ENCODE data around the gene TMEM170B. TPM values are rescaled to one million over a fixed set of nuclear protein-coding genes. Genes with fewer than 3 reads are reported as not detected.

Gene TMEM170B
- total RNA-seq, 1 donor from 2014 or later: 19.3 TPM

GRCh38 chr6:11500008-11500407 lies 37.5 kb upstream of the TMEM170B start:
- H3K27ac Mint-ChIP-seq (ENCODE audit: unreplicated experiment): no peak overlapping the region

GRCh38 chr6:11509471-11509870 lies 28.1 kb upstream of the TMEM170B start:
- H3K9me3 Mint-ChIP-seq: peaks cover 6% of the 10 kb centered on the region
- H3K27me3 Mint-ChIP-seq (ENCODE audit: low read depth): no peaks in the 10 kb centered on the region
- no peak overlapping the region for H3K27ac Mint-ChIP-seq (ENCODE audit: unreplicated experiment)
- no peak overlapping the region for H3K4me3 Mint-ChIP-seq
- H3K4me1 Mint-ChIP-seq: no peaks in the 10 kb centered on the region
- no peaks in the 10 kb centered on the region for H3K36me3 Mint-ChIP-seq (ENCODE audit: low read depth)
- no peak for TF ChIP-seq CTCF (conservative IDR thresholded peaks at IDR 0.05)
- DNase-seq (ENCODE audit: low read depth, low spot score): no peak

More at GRCh38 chr6:11500008-11500407, 37.5 kb upstream of the TMEM170B start:
- DNase-seq (ENCODE audit: low read depth, low spot score): no peak
- Mint-ChIP-seq H3K9me3 (peaks cover 3% of the 10 kb centered on the region), H3K27me3 (ENCODE audit: low read depth) (no peaks in the 10 kb centered on the region), H3K36me3 (ENCODE audit: low read depth) (no peaks in the 10 kb centered on the region), H3K4me3 (no peak overlapping the region), H3K4me1 (peaks cover 16% of the 10 kb centered on the region)
- TF ChIP-seq CTCF (conservative IDR thresholded peaks at IDR 0.05): no peak

- no peak for TF ChIP-seq CTCF (conservative IDR thresholded peaks at IDR 0.05)
- Mint-ChIP-seq H3K36me3 (ENCODE audit: low read depth) (peaks cover 4% of the 10 kb centered on the region), H3K27ac (ENCODE audit: unreplicated experiment) (no peak overlapping the region), H3K9me3 (peaks cover 10% of the 10 kb centered on the region), H3K4me1 (no peaks in the 10 kb centered on the region), H3K27me3 (ENCODE audit: low read depth) (no peaks in the 10 kb centered on the region), H3K4me3 (no peak overlapping the region)
- DNase-seq (ENCODE audit: low read depth, low spot score): no peak
Measured at GRCh38 chr6:11514672-11515071, 22.9 kb upstream of the TMEM170B start.

- DNase-seq (ENCODE audit: low read depth, low spot score): no peak
- Mint-ChIP-seq H3K9me3 (peaks cover 9% of the 10 kb centered on the region), H3K36me3 (ENCODE audit: low read depth) (peaks cover 4% of the 10 kb centered on the region), H3K27me3 (ENCODE audit: low read depth) (no peaks in the 10 kb centered on the region), H3K4me1 (no peaks in the 10 kb centered on the region), H3K27ac (ENCODE audit: unreplicated experiment) (no peak overlapping the region), H3K4me3 (no peak overlapping the region)
- no peak for TF ChIP-seq CTCF (conservative IDR thresholded peaks at IDR 0.05)
Measured at GRCh38 chr6:11515763-11516162, 21.8 kb upstream of the TMEM170B start.

- Mint-ChIP-seq H3K36me3 (ENCODE audit: low read depth) (peaks cover 4% of the 10 kb centered on the region), H3K9me3 (peaks cover 3% of the 10 kb centered on the region), H3K27me3 (ENCODE audit: low read depth) (no peaks in the 10 kb centered on the region), H3K4me1 (no peaks in the 10 kb centered on the region), H3K27ac (ENCODE audit: unreplicated experiment) (no peak overlapping the region), H3K4me3 (no peak overlapping the region)
- no peak for TF ChIP-seq CTCF (conservative IDR thresholded peaks at IDR 0.05)
- no peak for DNase-seq (ENCODE audit: low read depth, low spot score)
Measured at GRCh38 chr6:11522812-11523605, 14.5 kb upstream of the TMEM170B start.

Measured in neural crest cell (in vitro differentiated cells).